Measurements from ENCODE around the gene ZNF534. TPM values are rescaled to one million over a fixed set of nuclear protein-coding genes. Genes with fewer than 3 reads are reported as not detected.
"Not testable (repeated sequence)": the region's sequence is repeated elsewhere in the genome, so short reads cannot be mapped to it uniquely, and the experiment has no call there.

Gene ZNF534
- 6.5 TPM for total RNA-seq (ENCODE audit: insufficient read depth, low replicate concordance)

- no peak for DNase-seq (ENCODE audit: low spot score)
Measured at GRCh38 chr19:52428937-52429336, at the start of gene ZNF534. Gene ZNF534 (plus strand): TSS chr19:52429148. CDS start chr19:52431475, 2,327 bp downstream.

GRCh38 chr19:52391135-52391534 is 37.8 kb upstream of the ZNF534 start:
- DNase-seq (ENCODE audit: low spot score), result no peak

- DNase-seq (ENCODE audit: low spot score), result peak; percentile 98
Measured at GRCh38 chr19:52397310-52398080, 31.5 kb upstream of the ZNF534 start, which contains the start of gene ZNF528. Gene ZNF528 (plus strand): TSS chr19:52397849. CDS start chr19:52402014, 4,165 bp downstream.

- peak; percentile 1 for DNase-seq (ENCODE audit: low spot score)
Measured at GRCh38 chr19:52398081-52398441, 30.9 kb upstream of the ZNF534 start.

DNA sequence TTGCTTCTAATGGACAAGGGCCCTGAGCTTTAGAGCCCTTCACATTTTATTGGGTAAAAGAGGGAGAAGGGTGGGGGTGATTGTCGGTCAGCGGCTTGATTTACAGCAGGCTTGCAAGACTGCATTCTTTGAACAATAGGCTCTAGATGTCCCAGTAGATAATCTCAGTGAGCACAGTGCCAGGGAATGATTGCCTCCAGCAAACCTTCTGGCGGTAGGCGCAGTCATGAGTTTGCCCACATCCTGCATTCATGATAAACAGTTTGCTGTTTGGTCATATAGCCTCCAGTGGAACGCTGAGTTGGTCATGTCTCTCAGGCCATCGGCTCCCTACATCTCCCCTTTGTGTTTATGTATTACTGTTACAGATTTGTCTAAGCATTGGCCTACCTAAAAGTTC is 18.7 kb upstream of the ZNF534 start:
- no peak for DNase-seq (ENCODE audit: low spot score)

- DNase-seq (ENCODE audit: low spot score), result no peak
Measured at GRCh38 chr19:52415711-52416110, 13.2 kb upstream of the ZNF534 start.

DNA sequence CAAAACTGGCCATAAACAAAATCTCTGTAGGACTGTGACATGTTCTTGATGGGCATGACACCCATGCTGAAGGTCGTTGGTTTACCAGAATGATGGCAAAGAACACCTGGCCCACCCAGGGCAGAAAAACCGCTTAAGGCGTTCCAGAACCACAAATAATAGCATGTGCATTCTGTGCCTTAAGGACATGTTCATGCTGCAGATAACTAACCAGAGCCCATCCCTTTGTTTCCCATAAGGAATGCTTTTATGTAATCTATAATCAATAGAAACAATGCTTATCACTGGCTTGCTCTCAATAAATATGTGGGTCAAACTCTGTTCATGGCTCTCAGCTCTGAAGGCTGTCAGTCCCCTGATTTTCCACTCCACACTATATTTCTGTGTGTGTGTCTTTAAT is 13.2 kb downstream of the ZNF534 start:
- no peak for DNase-seq (ENCODE audit: low spot score)

DNA sequence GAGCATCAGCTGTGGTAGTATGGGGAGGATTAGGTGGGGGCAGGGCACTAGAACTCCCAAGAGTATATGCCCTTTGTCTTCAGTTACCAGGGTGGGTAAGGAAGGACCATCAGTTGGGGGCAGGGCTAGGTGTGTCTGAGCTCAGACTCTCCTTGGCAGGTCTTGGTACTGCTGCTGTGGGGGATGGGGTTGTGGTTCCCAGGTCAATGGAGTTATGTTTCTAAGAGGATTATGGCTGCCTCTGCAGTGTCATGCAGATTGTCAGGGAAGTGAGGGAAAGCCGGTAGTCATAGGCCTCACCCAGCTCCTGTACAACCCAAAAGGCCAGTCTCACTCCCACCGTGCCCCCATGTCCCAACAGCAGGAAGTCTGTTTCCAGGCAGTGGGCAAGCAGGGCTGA is 15.6 kb downstream of the ZNF534 start:
- no peak for DNase-seq (ENCODE audit: low spot score)

DNA sequence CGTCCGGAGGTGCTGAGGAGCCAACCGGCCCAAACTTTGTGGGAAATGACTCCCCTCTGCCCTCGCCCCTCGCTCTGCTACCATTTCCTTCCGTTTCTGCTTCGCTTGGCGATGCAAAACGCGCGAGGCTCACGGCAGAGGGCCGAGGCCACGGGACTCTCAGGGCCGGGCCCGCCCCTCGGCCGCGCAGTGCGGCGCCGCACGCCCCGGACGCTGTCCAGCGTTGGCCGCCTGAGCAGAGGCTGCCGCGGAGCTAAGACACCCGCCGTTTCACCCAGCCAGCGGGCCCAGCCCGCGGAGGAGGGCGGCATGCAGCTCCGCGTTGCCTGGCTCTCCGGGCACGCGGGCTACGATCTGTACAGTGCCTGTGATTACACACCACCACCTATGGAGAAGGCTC is 22.3 kb downstream of the ZNF534 start:
- no peak for DNase-seq (ENCODE audit: low spot score)

- DNase-seq (ENCODE audit: low spot score), result peak; percentile 93
Measured at GRCh38 chr19:52453324-52454094, 24.6 kb downstream of the ZNF534 start, which contains the start of gene ZNF578. Gene ZNF578 (plus strand): TSS chr19:52453553. CDS start chr19:52501846, 48,293 bp downstream.

DNA sequence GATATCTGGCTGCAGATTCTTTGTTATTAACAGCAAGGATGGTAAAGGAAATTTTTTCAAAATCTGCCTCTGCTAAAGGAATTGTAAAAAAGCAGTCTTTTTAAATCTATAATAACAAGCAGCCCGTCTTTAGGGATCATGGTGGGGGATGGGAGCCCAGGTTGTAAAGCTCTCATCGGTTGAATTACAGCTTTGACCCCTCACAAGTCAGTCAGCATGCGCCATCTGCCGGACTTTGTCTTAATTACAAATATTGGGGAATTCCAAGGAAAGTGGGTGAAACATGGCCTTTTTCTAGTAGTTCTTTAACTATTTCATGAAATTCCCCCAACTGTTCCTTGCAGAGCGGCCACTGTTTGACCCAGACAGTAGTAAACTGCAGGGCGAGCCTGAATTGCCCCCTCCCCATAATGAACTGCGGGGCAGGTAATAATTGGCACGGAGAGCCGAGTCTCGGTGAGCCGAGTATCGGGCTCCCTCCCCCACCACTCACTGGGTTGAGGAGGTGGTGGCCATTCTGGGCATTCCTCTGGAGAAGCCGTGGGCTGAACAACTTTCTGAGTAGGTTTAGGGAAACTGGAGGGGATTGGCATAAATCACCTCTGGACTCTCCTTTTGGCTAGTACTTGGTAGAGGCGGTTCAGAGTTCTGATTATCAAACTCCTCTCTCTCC is 36.0 kb downstream of the ZNF534 start:
- DNase-seq (ENCODE audit: low spot score), result no peak

DNA sequence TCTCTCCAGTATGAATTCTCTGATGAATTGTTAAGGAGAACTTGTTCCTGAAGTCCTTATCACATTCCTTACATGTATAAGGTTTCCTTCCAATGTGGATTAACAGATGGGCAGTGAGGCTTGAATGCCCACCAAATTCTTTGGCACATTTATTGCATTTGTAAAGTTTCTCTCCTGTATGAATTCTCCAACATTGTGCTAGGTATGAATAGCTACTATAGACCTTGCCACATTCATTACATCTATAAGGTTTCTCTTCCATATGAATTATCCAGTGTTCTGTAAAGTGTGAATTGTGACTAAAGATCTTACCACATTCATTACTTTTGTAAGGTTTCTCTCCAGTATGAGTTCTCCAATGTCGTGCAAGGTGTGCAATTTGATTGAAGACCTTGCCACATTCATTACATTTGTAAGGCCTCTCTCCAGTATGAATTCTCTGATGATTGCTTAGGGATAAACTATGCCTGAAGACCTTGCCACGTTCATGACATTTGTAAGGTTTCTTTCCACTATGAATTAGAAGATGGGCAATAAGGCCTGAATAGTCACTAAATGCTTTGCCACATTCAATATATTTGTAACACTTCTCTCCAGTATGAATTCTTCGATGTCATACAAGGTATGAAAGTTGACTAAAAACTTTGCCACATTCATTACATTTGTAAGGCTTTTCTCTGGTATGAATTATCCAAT is 44.9 kb downstream of the ZNF534 start:
- no peak for DNase-seq (ENCODE audit: low spot score)

DNA sequence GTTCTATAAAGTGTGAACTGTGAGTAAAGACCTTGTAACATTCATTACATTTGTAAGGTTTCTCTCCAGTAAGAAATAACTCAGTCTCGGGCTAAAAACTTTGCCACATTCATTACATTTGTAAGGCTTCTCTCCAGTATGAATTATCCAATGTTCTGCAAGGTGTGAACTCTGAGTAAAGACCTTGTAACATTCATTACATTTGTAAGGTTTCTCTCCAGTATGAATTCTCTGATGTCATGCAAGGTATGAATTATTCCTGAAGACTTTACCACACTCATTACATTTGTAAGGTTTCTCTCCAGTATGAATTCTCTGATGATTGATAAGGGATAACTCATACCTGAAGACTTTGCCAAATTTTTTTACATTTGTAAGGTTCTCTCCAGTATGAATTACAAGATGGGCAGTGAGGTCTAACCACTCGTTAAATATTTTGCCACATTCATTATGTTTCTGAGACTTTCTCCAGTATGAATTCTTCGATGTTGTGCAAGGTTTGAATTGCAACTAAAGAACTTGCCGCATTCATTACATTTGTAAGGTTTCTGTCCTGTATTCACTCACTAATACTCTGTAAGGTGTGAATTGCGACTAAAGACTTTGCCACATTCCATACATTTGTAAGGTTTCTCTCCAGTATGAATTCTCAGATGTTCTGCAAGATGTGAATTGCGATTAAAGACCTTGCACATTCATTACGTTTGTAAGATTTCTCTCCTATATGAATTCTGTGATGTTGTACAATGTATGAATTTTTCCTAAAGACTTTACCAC is 45.6 kb downstream of the ZNF534 start:
- no peak for DNase-seq (ENCODE audit: low spot score)

DNA sequence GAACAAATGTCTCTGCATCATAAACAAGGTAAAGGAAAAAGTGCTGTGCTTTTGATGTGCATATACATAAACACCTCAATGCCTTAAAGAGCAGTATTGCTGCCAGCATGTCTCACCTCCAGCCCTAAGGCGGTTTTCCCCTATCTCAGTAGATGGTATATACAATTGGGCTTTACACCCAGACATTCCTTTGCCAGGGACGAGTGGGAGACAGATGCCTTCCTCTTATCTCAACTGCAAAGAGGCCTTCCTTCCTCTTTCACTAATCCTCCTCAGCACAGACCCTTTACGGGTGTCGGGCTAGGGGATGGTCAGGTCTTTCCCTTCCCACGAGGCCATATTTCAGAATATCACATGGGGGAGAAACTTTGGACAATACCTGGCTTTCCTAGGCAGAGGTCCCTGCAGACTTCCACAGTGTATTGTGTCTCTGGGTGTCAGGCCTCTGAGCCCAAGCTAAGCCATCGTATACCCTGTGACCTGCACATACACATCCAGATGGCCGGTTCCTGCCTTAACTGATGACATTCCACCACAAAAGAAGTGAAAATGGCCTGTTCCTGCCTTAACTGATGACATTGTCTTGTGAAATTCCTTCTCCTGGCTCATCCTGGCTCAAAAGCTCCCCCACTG is 55.3 kb downstream of the ZNF534 start:
- DNase-seq (ENCODE audit: low spot score), result not testable (repeated sequence)

DNA sequence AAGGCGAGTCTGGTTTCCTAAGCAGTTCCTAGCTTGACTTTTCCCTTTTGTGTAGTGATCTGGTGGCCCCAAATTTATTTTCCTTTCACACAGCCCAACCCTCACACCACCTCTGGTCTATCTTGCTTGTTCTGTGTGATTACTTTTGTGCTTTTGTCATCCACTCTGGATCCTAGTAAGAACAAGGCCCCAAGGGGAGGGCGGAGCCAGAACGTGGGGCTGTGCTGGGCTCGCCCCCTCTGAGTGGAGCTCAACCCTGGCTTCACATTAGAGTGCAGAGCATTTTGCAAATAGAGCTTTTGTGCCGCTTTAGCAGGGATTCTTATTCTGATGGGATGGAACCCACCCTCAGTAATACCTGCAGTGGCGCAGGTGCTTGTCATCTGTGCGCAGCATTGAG is 56.1 kb downstream of the ZNF534 start:
- DNase-seq (ENCODE audit: low spot score), result not testable (repeated sequence)

GRCh38 chr19:52485561-52486240 is 56.8 kb downstream of the ZNF534 start:
- DNase-seq (ENCODE audit: low spot score), result not testable (repeated sequence)

- DNase-seq (ENCODE audit: low spot score), result peak; percentile 14
Measured at GRCh38 chr19:52492201-52492993, 63.4 kb downstream of the ZNF534 start.

DNA sequence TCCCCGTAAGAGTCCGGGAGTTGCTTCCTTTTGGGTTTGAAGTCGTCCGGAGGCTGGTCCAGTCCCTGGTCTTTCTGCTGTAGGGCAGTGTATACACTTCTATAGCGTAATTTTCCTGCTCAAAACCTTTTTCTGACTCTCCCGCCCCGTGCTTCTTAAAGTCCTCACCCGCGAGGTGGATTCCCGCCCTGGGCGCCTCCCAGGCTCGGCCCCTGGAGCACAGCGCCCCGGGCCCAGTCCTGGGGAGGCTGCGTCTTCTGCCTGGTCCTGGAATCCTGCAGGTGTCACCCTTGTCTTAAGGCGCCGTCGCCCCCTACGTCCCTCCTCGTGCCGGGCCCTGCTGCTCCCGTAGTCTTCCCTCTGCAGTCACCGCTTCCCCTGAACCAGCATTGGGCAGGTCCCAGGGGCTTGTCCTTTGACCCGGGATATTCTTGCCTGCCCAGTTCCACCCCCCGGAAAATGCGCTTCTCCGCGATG is 64.1 kb downstream of the ZNF534 start:
- peak; percentile 10 for DNase-seq (ENCODE audit: low spot score)

DNA sequence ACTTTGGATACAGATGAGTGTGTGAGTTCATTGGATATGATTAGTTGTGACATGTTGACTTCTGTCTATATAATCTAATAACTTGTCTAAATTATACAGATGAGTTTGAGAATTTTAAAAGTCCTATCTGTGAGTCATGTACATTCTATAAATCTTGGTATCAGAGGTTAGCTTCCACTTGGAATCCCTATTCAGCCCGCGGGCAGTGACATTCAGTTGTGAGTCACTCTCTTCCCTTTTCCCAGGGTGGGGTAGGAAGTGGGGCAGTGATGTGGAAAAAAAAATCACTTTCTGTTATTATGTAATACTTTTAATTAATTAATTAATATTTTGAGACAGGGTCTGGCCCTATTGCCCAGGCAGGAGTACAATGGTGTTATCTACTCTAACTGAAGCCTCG is 65.6 kb downstream of the ZNF534 start:
- no peak for DNase-seq (ENCODE audit: low spot score)
